ENCODE results near the gene RORC.

Gene RORC

DNA sequence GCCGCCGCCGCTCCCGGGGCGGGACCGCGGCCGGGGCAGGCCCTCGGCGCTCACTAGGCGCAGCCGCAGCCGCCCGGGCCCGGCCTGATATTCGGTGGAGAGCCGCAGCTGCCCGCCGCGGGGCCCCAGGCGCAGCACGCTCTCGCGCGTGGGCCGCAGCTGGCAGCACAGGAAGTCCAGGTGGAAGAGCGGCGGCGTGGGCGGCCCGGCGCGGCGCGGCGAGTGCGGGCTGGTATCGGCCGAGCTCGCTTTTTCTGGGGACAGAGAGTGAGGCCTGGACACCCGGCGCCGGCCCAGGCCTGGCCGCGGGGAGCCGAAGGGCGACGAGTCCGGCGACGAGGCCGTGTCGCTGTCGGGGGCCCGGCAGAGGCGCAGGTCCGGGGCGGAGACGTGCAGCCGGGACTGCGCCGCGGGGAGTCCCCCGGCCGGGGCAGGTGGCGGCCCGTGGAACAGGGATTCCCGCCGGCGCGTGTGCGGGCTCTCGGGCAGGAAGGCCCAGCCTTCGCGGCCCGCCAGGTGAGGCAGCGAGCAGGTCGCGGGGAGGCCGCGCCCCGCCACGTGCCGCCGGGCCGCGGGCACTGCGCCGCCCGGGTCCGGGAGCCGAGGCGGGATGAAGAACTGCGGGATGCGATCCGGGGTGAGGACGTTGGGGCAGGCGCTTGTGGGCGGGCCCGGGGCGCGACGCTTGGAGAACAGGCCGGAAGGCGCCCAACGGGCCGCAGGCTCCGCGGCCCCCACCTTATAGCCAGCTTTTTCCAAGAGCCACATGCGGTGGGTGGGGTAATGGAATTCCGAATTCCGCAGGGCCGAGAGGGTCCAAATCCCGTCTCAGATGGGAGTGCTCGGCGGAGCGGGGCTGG, 6.8 kb upstream of the RORC start:
- TF ChIP-seq GATA2 (IDR thresholded peaks at IDR 0.05; ENCODE audit: low read depth, low read length) (no peak), GATA3 (IDR thresholded peaks at IDR 0.05; ENCODE audit: low read depth, low read length) (no peak)

DNA sequence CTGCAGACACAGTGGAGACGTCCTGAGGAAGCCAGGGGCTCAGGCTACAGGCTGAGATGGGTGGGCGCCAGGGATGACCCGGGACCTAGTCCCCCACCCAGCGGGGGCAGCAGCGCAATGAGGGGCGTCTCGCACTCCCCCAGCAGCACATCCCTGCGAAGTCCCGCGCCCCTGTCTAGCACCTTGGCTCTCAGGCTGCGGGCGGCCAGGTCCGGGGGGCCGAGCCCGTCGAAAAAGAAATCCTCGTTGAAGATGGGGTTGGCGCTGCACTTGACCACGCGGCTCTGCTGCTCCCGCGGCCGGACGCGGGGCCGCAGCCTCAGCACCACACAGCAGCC, 6.3 kb upstream of the RORC start:
- TF ChIP-seq GATA3 (IDR thresholded peaks at IDR 0.05; ENCODE audit: low read depth, low read length) (no peak), GATA2 (IDR thresholded peaks at IDR 0.05; ENCODE audit: low read depth, low read length) (no peak)

DNA sequence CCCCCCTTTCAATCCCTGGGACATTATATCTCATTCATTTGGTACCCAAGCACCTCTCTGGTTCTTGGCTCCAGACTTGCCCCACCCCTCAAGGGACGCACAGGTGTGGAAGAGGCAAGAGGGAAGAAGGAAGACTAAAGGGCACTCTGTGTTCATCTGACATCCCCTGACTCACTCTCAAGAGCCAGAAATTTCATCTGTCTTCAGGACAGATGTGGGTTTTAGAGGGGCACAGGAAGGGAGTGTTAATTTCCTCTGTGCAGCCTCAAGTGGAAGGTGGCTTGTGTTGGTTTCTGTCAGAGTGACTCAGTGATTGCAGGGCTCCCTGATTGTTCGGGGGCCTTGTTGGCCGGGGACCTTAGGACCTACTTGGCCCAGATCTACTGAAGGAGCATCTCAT, 5.6 kb upstream of the RORC start:
- TF ChIP-seq GATA2 (IDR thresholded peaks at IDR 0.05; ENCODE audit: low read depth, low read length) (no peak), GATA3 (IDR thresholded peaks at IDR 0.05; ENCODE audit: low read depth, low read length) (no peak)

DNA sequence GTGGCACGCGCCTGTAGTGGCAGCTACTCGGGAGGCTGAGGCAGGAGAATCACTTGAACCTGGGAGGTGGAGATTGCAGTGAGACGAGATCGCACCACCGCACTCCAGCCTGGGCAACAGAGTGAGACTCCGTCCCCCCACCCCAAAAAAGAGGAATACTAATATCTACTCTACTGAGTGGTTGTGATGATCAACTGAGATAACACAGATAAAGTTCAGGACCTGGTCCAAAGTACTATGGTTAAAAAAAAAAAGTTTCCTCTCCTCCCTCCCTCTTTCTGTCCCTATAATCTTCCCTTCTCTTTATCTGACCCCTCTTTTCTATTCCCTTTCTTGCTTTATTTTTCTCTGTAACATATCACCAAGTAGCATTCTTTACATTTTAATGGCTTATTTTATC, 4.0 kb upstream of the RORC start:
- TF ChIP-seq GATA2 (IDR thresholded peaks at IDR 0.05; ENCODE audit: low read depth, low read length): no peak
- TF ChIP-seq GATA3 (IDR thresholded peaks at IDR 0.05; ENCODE audit: low read depth, low read length): no peak

GRCh38 chr1:151834239-151834638, 2.6 kb upstream of the RORC start:
- TF ChIP-seq GATA2 (IDR thresholded peaks at IDR 0.05; ENCODE audit: low read depth, low read length) (no peak), GATA3 (IDR thresholded peaks at IDR 0.05; ENCODE audit: low read depth, low read length) (no peak)

GRCh38 chr1:151833172-151833900, 1.7 kb upstream of the RORC start:
- TF ChIP-seq GATA2 (IDR thresholded peaks at IDR 0.05; ENCODE audit: low read depth, low read length): no peak
- TF ChIP-seq GATA3 (IDR thresholded peaks at IDR 0.05; ENCODE audit: low read depth, low read length): no peak

- no peak; the same call in 1 of the 2 replicates for TF ChIP-seq GATA2 (IDR thresholded peaks at IDR 0.05; ENCODE audit: low read depth, low read length)
- TF ChIP-seq GATA3 (IDR thresholded peaks at IDR 0.05; ENCODE audit: low read depth, low read length): no peak
These were observed 847 bp upstream of the RORC start for GRCh38 chr1:151832318-151832980.

DNA sequence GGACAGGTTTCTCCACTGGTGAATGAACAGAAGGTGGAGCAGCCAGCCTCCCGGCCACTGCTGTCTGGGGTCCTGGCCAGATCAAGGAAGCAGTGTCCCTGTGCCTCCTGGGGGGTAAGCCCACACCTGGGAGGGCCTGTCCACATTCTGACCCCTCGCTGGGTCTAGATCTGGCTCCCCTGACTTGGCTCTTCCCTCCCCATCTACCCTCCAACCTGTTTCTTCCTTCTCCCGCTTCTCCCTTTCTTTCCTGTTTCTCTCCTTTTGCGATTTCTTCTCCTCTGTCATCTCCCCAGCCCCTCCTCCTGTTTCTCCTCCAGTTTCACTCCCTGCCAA, 378 bp downstream of the RORC start:
- TF ChIP-seq GATA2 (IDR thresholded peaks at IDR 0.05; ENCODE audit: low read depth, low read length) (no peak), GATA3 (IDR thresholded peaks at IDR 0.05; ENCODE audit: low read depth, low read length) (no peak)

- no peak for TF ChIP-seq GATA2 (IDR thresholded peaks at IDR 0.05; ENCODE audit: low read depth, low read length)
- no peak for TF ChIP-seq GATA3 (IDR thresholded peaks at IDR 0.05; ENCODE audit: low read depth, low read length)
These were observed 1.5 kb downstream of the RORC start for GRCh38 chr1:151830055-151830454.

DNA sequence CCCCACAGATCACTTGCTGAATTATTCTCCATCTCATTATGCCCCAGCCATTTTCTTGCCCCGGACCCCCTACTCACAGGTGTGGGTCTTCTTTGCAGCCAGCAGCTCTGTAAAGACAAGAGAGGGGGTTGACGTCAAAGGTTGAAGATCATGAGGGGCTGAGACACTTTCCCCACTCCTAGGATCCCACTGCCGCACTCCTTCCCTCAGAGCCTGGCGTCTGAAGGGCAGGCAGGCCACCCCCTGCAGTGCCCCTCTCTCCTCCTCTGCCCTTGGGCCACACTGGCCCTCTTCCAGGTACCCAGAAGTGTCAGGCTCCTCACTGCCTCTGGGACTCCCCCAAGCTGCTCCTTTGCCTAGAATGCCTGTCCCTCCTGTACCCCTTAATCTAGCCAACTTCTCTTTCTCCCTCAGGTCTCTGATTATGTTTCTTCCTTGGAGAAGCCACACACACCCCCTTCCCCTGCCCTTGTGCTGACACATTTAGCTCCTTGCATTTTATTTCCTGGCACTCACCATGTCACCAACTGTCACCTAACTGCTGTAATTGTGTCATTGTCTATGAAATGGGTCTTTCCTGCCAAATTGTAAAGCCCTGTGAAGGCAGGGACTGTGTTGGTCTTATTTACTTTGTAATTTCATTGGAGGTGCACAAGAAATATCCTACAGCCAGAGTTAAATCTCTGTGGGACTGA, 2.1 kb downstream of the RORC start:
- TF ChIP-seq GATA2 (IDR thresholded peaks at IDR 0.05; ENCODE audit: low read depth, low read length): no peak
- TF ChIP-seq GATA3 (IDR thresholded peaks at IDR 0.05; ENCODE audit: low read depth, low read length): no peak

DNA sequence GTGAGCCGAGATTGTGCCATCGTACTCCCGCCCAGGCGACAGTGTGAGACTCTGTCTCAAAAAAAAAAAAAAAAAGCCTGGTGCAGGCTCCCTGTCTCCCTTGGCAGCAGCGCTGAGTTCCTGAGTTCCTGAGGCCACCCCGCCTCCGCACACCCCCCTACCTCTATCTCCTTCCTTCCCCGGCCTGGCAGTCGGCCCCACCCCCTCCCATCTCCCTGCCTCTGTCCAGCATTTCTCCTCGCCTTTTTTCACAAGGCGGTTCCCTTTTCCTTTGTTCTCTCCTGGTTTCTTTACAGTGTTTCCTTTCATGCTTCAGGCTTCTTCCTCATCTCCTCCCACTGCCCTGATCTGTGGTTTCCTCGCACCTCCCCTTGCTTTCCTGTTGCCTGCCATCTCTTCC, 2.7 kb downstream of the RORC start:
- TF ChIP-seq GATA3 (IDR thresholded peaks at IDR 0.05; ENCODE audit: low read depth, low read length): no peak
- TF ChIP-seq GATA2 (IDR thresholded peaks at IDR 0.05; ENCODE audit: low read depth, low read length): no peak

DNA sequence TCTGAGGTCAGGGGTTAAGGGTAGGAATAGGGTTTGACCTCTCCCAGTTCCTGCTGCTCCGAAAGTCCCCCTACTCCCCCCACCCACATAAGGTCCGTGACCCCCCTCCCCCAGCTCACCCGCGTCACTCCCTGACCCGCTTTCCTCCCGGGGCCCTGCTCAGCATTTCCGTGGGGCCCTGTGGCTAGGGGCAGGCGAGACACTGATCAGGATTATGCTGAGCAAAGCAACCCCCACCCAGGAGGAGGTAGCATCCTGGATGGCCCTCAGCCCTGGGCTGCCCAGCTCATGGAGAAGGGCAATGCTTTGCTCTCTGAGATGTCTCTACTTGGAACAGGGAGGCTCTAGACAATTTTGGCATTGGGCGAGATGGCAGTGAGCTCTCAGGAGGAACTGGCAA, 3.7 kb downstream of the RORC start:
- TF ChIP-seq GATA2 (IDR thresholded peaks at IDR 0.05; ENCODE audit: low read depth, low read length): no peak

DNA sequence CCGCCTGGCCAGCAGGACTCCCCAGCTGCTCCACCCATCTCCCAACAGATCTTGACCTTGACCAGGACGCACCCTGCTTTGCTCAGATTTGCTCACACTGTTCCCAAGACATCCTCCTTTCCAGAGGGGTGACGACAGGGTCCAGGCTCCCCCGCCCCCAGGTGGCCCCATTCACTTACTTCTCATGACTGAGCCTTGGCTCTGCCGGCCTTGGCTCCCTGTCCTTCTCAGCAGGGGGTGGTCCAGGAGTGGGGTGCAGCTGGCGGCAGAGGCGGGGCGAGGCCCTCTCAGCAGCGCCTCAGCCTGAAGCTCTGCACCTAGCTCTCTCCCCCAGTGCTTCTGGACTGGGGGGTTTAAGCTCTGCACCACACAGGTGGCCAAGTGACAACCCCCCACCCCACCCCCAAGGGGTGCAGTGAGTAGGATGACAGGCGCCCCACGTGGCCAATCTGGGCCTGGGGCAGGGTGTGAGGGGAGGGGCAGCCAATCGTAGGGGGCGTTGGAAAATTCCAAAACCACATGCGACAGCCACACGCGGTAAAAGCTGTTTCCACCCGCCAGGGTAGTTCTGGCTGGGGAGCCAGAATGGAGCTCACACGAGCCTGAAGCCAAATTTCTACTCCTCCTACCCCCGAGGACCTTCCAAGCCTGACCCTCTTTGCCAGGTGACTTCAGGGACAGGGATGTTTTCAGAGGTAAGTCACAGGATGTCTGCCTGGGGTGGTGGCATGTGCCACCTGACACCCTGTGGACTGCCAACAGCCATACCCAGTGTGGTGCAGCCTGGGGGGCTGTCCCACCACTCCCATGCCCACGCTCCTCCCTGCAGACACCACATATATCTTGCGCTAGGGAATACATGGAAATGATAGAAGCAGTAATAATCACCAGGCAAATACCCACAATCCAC, 5.6 kb downstream of the RORC start:
- TF ChIP-seq GATA2 (IDR thresholded peaks at IDR 0.05; ENCODE audit: low read depth, low read length): no peak
- TF ChIP-seq GATA3 (IDR thresholded peaks at IDR 0.05; ENCODE audit: low read depth, low read length): no peak

Measured in SH-SY5Y (cell line).